Forelimb muscle (tissue), 1 donor: ENCODE results near the gene ALK. TPM values are rescaled to one million over a fixed set of nuclear protein-coding genes. Genes with fewer than 3 reads are reported as not detected.
A peak's percentile ranks its signal among the peaks of the same experiment; 100 is the strongest.

Source experiments
- DNase-seq: peaks from one replicate; pipeline ENCODE4 v3.0.0-alpha.2; 2013; ENCODE audit warnings: low read depth
- polyA plus RNA-seq: library from polyadenylated mRNA; unstranded; fragments of 120-200 nt; gene quantifications from one replicate; pipeline ENCODE4 v1.2.1, GENCODE V29; 2013; ENCODE audit not compliant: insufficient read length

The ALK gene
- polyA plus RNA-seq, 1 donor, result 0.03 TPM

GRCh38 chr2:29579495-29580169 is 341.8 kb downstream of the ALK start:
- DNase-seq, result no peak

- DNase-seq, result no peak
These were observed 343.2 kb downstream of the ALK start for GRCh38 chr2:29578084-29578598.

- DNase-seq, result no peak
These were observed 345.2 kb downstream of the ALK start for GRCh38 chr2:29576231-29576630.

- no peak for DNase-seq
These were observed 346.0 kb downstream of the ALK start for GRCh38 chr2:29575370-29575890.

GRCh38 chr2:29573612-29574011 is 347.8 kb downstream of the ALK start:
- DNase-seq, result no peak

- DNase-seq, result no peak
These were observed 348.2 kb downstream of the ALK start for GRCh38 chr2:29573147-29573546.

- DNase-seq, result no peak
These were observed 350.8 kb downstream of the ALK start for GRCh38 chr2:29570539-29570938.

- DNase-seq, result no peak
These were observed 353.4 kb downstream of the ALK start for GRCh38 chr2:29567906-29568520.

- no peak for DNase-seq
These were observed 357.7 kb downstream of the ALK start for GRCh38 chr2:29563697-29564096.

- DNase-seq, result no peak
These were observed 358.5 kb downstream of the ALK start for GRCh38 chr2:29562896-29563295.

GRCh38 chr2:29562319-29562718 is 359.1 kb downstream of the ALK start:
- DNase-seq, result no peak

GRCh38 chr2:29561628-29562027 is 359.8 kb downstream of the ALK start:
- no peak for DNase-seq

- DNase-seq, result peak; percentile 6
These were observed 360.2 kb downstream of the ALK start for GRCh38 chr2:29561181-29561580.

GRCh38 chr2:29560566-29560965 is 360.8 kb downstream of the ALK start:
- no peak for DNase-seq

- no peak for DNase-seq
These were observed 361.4 kb downstream of the ALK start for GRCh38 chr2:29560030-29560429.

GRCh38 chr2:29559578-29559977 is 361.8 kb downstream of the ALK start:
- no peak for DNase-seq

GRCh38 chr2:29558097-29558496 is 363.3 kb downstream of the ALK start:
- no peak for DNase-seq

GRCh38 chr2:29557268-29557667 is 364.1 kb downstream of the ALK start:
- no peak for DNase-seq

GRCh38 chr2:29549069-29549380 is 372.4 kb downstream of the ALK start:
- DNase-seq, result no peak

- DNase-seq, result no peak
These were observed 376.5 kb downstream of the ALK start for GRCh38 chr2:29544917-29545316.

GRCh38 chr2:29544031-29544430 is 377.4 kb downstream of the ALK start:
- DNase-seq, result no peak

- DNase-seq, result no peak
These were observed 386.2 kb downstream of the ALK start for GRCh38 chr2:29535188-29535587.

- no peak for DNase-seq
These were observed 388.9 kb downstream of the ALK start for GRCh38 chr2:29532436-29532835.
